Stimulated activated CD8-positive, alpha-beta memory T cell treated with anti-CD3 and anti-CD28 coated beads, Interleukin-4, amount 100 ng/mL, for 48 hours (primary cell): ENCODE results near the gene AGAP4.
"Not testable (repeated sequence)": the region's sequence is repeated elsewhere in the genome, so short reads cannot be mapped to it uniquely, and the experiment has no call there.

Experiments
- DNase-seq: peaks from one replicate; pipeline ENCODE4 v3.0.0-alpha.2; 2020

Gene AGAP4

DNA sequence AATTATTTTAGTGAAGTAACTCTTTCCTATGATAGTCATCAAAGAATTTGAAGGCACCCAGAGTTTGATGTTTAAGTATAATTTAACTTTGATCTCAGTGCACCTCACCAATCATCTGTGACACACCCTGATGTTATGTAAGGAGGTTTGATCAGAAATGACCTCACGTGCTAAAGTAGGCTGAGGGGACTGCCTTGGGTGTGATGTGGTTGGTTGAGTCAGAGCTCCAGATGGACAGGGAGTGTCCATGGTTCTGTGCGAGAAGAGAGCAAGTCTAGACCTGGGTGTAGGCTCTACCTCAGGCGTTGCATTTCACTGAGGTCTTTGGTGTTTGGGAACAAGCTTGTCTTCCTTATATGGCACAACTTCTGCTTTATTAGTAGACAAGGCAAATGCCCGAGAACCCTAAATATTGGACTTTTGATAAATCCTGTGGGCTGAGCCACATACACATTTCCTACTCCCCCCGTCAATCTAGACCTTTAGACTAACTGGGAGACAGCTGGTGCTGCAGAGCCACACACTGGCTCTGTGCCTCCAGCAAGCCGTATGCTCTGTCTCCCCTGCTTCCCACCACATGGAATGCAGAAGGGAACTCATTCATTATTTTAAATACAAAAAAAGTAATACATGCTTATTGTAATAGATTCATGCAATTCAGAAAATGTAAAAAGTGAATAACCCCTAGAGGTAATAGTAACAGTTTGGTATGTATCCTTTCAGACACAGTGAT, 56.4 kb downstream of the AGAP4 start:
- DNase-seq, result not testable (repeated sequence)

DNA sequence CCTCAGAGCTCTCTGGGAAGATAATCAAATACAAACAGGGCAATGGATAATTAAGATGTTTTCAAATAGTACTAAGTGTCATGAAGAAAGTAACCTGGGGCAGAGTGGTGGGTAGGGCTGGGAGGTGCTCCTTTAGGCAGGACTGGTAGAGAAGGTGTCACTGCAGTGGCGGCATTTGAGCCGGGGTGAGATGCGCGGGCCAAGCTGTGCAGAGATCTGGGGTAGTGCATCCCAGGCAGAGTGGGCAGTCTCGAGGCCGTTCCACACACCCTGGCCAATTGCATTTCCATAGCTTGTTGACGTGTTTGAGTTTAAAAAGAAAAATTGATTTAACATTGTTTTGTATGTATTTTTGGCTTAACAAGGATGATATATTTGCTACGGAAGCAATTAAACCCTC, 57.3 kb downstream of the AGAP4 start:
- not testable (repeated sequence) for DNase-seq

DNA sequence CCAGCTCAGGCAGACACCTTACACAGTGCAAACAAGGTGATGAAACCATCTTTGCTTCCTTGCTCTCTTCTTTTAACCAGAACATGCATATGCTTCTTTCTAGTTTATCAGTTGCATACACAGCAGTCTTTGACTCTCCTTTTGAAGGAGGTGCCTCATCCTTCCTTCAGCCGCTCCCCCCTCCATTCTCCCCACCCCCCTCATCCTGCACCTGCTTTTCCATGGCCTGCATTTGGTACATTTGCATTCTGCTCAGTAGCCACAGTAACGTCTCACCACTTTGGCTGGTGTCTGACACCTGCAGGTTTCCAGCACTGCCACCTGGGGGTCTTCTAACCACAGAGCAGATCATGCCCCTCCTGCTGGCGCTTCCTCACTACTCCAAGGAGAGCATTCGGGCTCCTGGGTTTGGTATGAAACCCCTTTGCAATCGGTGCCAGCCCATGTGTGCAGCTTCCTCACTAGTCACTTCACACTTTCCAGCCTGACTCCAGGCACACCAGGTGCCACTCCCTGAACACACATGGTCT, 60.0 kb downstream of the AGAP4 start:
- not testable (repeated sequence) for DNase-seq

DNA sequence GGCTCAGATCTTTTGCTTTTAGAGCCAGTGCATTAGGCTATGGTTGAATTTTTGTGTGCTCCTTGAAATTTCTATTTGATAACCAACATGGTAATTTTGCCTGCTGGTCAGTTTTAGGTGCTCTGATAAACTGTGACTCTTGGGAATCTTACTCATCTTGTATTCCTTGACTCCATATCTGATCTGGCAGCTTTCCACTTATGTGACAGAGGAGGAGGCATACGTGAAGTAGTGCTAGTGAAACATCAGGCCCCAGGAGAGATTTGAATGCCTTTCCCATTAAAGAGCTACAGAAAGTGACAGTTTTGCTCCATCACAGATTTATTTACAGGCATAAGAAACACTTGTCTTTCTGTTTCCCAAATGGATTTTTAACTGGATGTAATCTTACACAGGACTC, 61.1 kb downstream of the AGAP4 start:
- not testable (repeated sequence) for DNase-seq
